Vagina (tissue), 2 donors: ENCODE data around the gene PGA4. TPM values are rescaled to one million over a fixed set of nuclear protein-coding genes. Genes with fewer than 3 reads are reported as not detected.

Experiments
- DNase-seq, 2 donors: peaks; one replicate each; pipeline ENCODE4 v3.0.0-alpha.2; 2017; ENCODE audit errors: extremely low spot score in 2 of 2
- H3K27ac ChIP-seq: fragments of 200-600 bp; sonication (generic); one replicate; pipeline ENCODE4 v1.5.1; 2019
- H3K27me3 ChIP-seq: fragments of 200-600 bp; sonication (generic); one replicate; pipeline ENCODE4 v1.5.1; 2019
- H3K36me3 ChIP-seq, 2 donors: fragments of 200-600 bp; sonication (generic); one replicate each; pipeline ENCODE4 v1.5.1; 2017 to 2019
- H3K4me1 ChIP-seq: fragments of 200-600 bp; sonication (generic); one replicate; pipeline ENCODE4 v1.5.1; 2019
- H3K4me3 ChIP-seq, 2 donors: fragments of 200-600 bp; sonication (generic); 1 replicate in 1 of 2; 2 replicates in 1 of 2; pipeline ENCODE4 v1.5.1; 2016 to 2019
- H3K9me3 ChIP-seq: fragments of 200-600 bp; sonication (generic); one replicate; pipeline ENCODE4 v1.5.1; 2019
- CTCF ChIP-seq, 3 experiments: fragments of 450-650 bp in 2 of 3; fragments of 200-600 bp in 1 of 3; sonication (generic) in 1 of 3; IDR thresholded peaks; one replicate each; pipeline ENCODE4 v1.5.1; 2017 to 2019; ENCODE audit warnings: antibody characterized with exemption in 3 of 3, mild to moderate bottlenecking in 2 of 3, moderate library complexity in 2 of 3
- POLR2A ChIP-seq, 2 donors: fragments of 450-650 bp; IDR thresholded peaks; one replicate each; pipeline ENCODE4 v1.6.1; 2017; ENCODE audit warnings: antibody characterized with exemption in 2 of 2, mild to moderate bottlenecking in 2 of 2, moderate library complexity in 2 of 2
- POLR2AphosphoS5 ChIP-seq, 2 donors: sonication (generic); formaldehyde crosslinking; IDR thresholded peaks; one replicate each; pipeline ENCODE4 v1.9.0; 2017; ENCODE audit warnings: antibody characterized with exemption in 2 of 2, mild to moderate bottlenecking in 2 of 2, low read depth in 1 of 2; ENCODE audit not compliant: insufficient read depth in 1 of 2
- intact Hi-C: fragments of 100-400 bp; cut with DNase I; formaldehyde crosslinking; loops from one replicate; pipeline ENCODE4 v1.15.1; 2023
- total RNA-seq: library from RNA; depleted of rRNA; stranded (reverse); fragments of >200 nt; gene quantifications from one replicate; pipeline ENCODE4 v1.2.3, GENCODE V29; 2016

The PGA4 gene
- total RNA-seq, 1 donor from 2014 or later: 7.6 TPM

GRCh38 chr11:61272731-61273130 is 50.6 kb downstream of the PGA4 start:
- Histone ChIP-seq H3K27me3 (no peaks in the 10 kb centered on the region), H3K4me3 (no peak overlapping the region), H3K36me3 (no peaks in the 10 kb centered on the region), H3K9me3 (no peaks in the 10 kb centered on the region), H3K4me1 (peaks cover 3% of the 10 kb centered on the region), H3K27ac (no peak overlapping the region)
- intact Hi-C loops: no loop called here
- TF ChIP-seq POLR2AphosphoS5 (IDR thresholded peaks at IDR 0.05; ENCODE audit: insufficient read depth in 1 of 2, low read depth in 1 of 2) (no peak), CTCF (IDR thresholded peaks at IDR 0.05) (no peak), POLR2A (IDR thresholded peaks at IDR 0.05) (no peak)
- DNase-seq: no peak

- H3K27ac ChIP-seq: no peak overlapping the region
- DNase-seq: no peak
- H3K4me3 ChIP-seq: no peak overlapping the region
- peaks cover 7% of the 10 kb centered on the region for H3K4me1 ChIP-seq
- H3K27me3 ChIP-seq: no peaks in the 10 kb centered on the region
- no peaks in the 10 kb centered on the region for H3K9me3 ChIP-seq
- no peaks in the 10 kb centered on the region for H3K36me3 ChIP-seq
- intact Hi-C loops: no loop called here
- TF ChIP-seq POLR2A (IDR thresholded peaks at IDR 0.05): no peak
- TF ChIP-seq CTCF (IDR thresholded peaks at IDR 0.05): no peak
- no peak for TF ChIP-seq POLR2AphosphoS5 (IDR thresholded peaks at IDR 0.05; ENCODE audit: insufficient read depth in 1 of 2, low read depth in 1 of 2)
These were observed 51.3 kb downstream of the PGA4 start for GRCh38 chr11:61273178-61274078.

- H3K27ac ChIP-seq: no peak overlapping the region
- intact Hi-C loops: no loop called here
- no peaks in the 10 kb centered on the region for H3K36me3 ChIP-seq
- peaks cover 7% of the 10 kb centered on the region for H3K4me1 ChIP-seq
- TF ChIP-seq CTCF (IDR thresholded peaks at IDR 0.05): no peak
- TF ChIP-seq POLR2AphosphoS5 (IDR thresholded peaks at IDR 0.05; ENCODE audit: insufficient read depth in 1 of 2, low read depth in 1 of 2): no peak
- no peak for TF ChIP-seq POLR2A (IDR thresholded peaks at IDR 0.05)
- no peak for DNase-seq
- H3K27me3 ChIP-seq: no peaks in the 10 kb centered on the region
- no peak overlapping the region for H3K4me3 ChIP-seq
- H3K9me3 ChIP-seq: no peaks in the 10 kb centered on the region
These were observed 51.9 kb downstream of the PGA4 start for GRCh38 chr11:61274084-61274483.

GRCh38 chr11:61275191-61275590 is 53.0 kb downstream of the PGA4 start:
- Histone ChIP-seq H3K4me1 (peaks cover 7% of the 10 kb centered on the region), H3K27me3 (no peaks in the 10 kb centered on the region), H3K4me3 (no peak overlapping the region), H3K36me3 (no peaks in the 10 kb centered on the region), H3K9me3 (no peaks in the 10 kb centered on the region), H3K27ac (no peak overlapping the region)
- no peak for DNase-seq
- TF ChIP-seq POLR2AphosphoS5 (IDR thresholded peaks at IDR 0.05; ENCODE audit: insufficient read depth in 1 of 2, low read depth in 1 of 2) (no peak), CTCF (IDR thresholded peaks at IDR 0.05) (no peak), POLR2A (IDR thresholded peaks at IDR 0.05) (no peak)
- intact Hi-C loops: no loop called here
